WTC11 (cell line): ENCODE results near the gene HIVEP2. TPM values are rescaled to one million over a fixed set of nuclear protein-coding genes. Genes with fewer than 3 reads are reported as not detected.

Experiments
- ATAC-seq: fragments of 200-7000 bp; cut with Tn5 transposase; 2 replicates; pipeline ENCODE4 v1.10.0; 2021; ENCODE audit warnings: mild to moderate bottlenecking, moderate library complexity
- CTCF ChIA-PET: fragments of 300-600 bp; sonication (Branson Sonifier 250); formaldehyde crosslinking; loops from one replicate; lab custom pipeline; 2021; ENCODE audit warnings: antibody characterized with exemption; lab: Charles Lee
- POLR2A ChIA-PET: fragments of 350-600 bp; sonication (Branson Sonifier 250); formaldehyde crosslinking; loops from one replicate; lab custom pipeline; 2021; ENCODE audit warnings: antibody characterized with exemption; lab: Charles Lee
- DNase-seq: peaks from one replicate; pipeline ENCODE4 v3.0.0; 2021; ENCODE audit warnings: low spot score
- H3K27ac Mint-ChIP-seq: 2 replicates; pipeline ENCODE4 v1.8.0; 2021; ENCODE audit warnings: mixed read lengths
- H3K27me3 Mint-ChIP-seq: 2 replicates; pipeline ENCODE4 v1.8.0; 2021; ENCODE audit warnings: low read depth, mild to moderate bottlenecking, moderate library complexity, mixed read lengths
- H3K36me3 Mint-ChIP-seq: 2 replicates; pipeline ENCODE4 v1.8.0; 2021; ENCODE audit warnings: mixed read lengths
- H3K4me1 Mint-ChIP-seq: 2 replicates; pipeline ENCODE4 v1.8.0; 2022; ENCODE audit warnings: mixed read lengths
- H3K4me3 Mint-ChIP-seq: 2 replicates; pipeline ENCODE4 v1.8.0; 2021; ENCODE audit warnings: mild to moderate bottlenecking, moderate library complexity, mixed read lengths
- H3K9me3 Mint-ChIP-seq: 2 replicates; pipeline ENCODE4 v1.8.0; 2021; ENCODE audit warnings: mixed read lengths
- CREB1 ChIP-seq: sonication (generic); formaldehyde crosslinking; IDR thresholded peaks from 2 replicates; pipeline ENCODE4 v1.8.0; 2023; ENCODE audit warnings: mild to moderate bottlenecking, missing genetic modification reagents
- ESRRA ChIP-seq: sonication (generic); formaldehyde crosslinking; IDR thresholded peaks from 2 replicates; pipeline ENCODE4 v1.8.1; 2022; ENCODE audit warnings: mild to moderate bottlenecking, missing genetic modification reagents, borderline replicate concordance
- JUN ChIP-seq: sonication (generic); formaldehyde crosslinking; IDR thresholded peaks from 2 replicates; pipeline ENCODE4 v1.8.0; 2023; ENCODE audit warnings: mild to moderate bottlenecking, missing genetic modification reagents
- KAT7 ChIP-seq: sonication (generic); formaldehyde crosslinking; IDR thresholded peaks from 2 replicates; pipeline ENCODE4 v1.8.1; 2023; ENCODE audit warnings: missing genetic modification reagents, mild to moderate bottlenecking, borderline replicate concordance
- MXD4 ChIP-seq: fragments of 250-450 bp; sonication (Bioruptor Pico); IDR thresholded peaks from 2 replicates; pipeline ENCODE4 v1.8.0; 2021; ENCODE audit warnings: mild to moderate bottlenecking, moderate library complexity, borderline replicate concordance
- NFATC4 ChIP-seq: fragments of 250-450 bp; sonication (Bioruptor Pico); IDR thresholded peaks from 2 replicates; pipeline ENCODE4 v1.9.0; 2021; ENCODE audit warnings: mild to moderate bottlenecking
- NFE2L1 ChIP-seq: sonication (generic); formaldehyde crosslinking; IDR thresholded peaks from 2 replicates; pipeline ENCODE4 v1.8.1; 2023; ENCODE audit warnings: missing genetic modification reagents
- NFYB ChIP-seq: sonication (generic); formaldehyde crosslinking; conservative IDR thresholded peaks from 2 replicates; pipeline ENCODE4 v1.8.0; 2022; ENCODE audit warnings: low read depth, missing genetic modification reagents
- NR1H2 ChIP-seq: sonication (generic); formaldehyde crosslinking; IDR thresholded peaks from 2 replicates; pipeline ENCODE4 v1.9.0; 2021; ENCODE audit warnings: mild to moderate bottlenecking, moderate library complexity, missing genetic modification reagents
- NR2C2 ChIP-seq: sonication (generic); formaldehyde crosslinking; IDR thresholded peaks from 2 replicates; pipeline ENCODE4 v1.8.0; 2022; ENCODE audit warnings: mild to moderate bottlenecking, missing genetic modification reagents
- TCF7 ChIP-seq: sonication (generic); formaldehyde crosslinking; IDR thresholded peaks from 2 replicates; pipeline ENCODE4 v1.8.0; 2022; ENCODE audit warnings: mild to moderate bottlenecking, low read depth, missing genetic modification reagents, moderate library complexity
- TEAD1 ChIP-seq: sonication (generic); formaldehyde crosslinking; IDR thresholded peaks from 2 replicates; pipeline ENCODE4 v1.8.0; 2022; ENCODE audit warnings: mild to moderate bottlenecking, missing genetic modification reagents
- TP53 ChIP-seq: sonication (generic); formaldehyde crosslinking; IDR thresholded peaks from 2 replicates; pipeline ENCODE4 v1.8.1; 2023; ENCODE audit warnings: mild to moderate bottlenecking, missing genetic modification reagents
- ZBTB21 ChIP-seq: sonication (generic); formaldehyde crosslinking; IDR thresholded peaks from 2 replicates; pipeline ENCODE4 v1.8.1; 2023; ENCODE audit warnings: mild to moderate bottlenecking, missing genetic modification reagents, borderline replicate concordance
- ZNF121 ChIP-seq: sonication (generic); formaldehyde crosslinking; IDR thresholded peaks from 2 replicates; pipeline ENCODE4 v1.8.0; 2023; ENCODE audit warnings: missing genetic modification reagents
- ZNF671 ChIP-seq: fragments of 250-450 bp; sonication (Bioruptor Pico); IDR thresholded peaks from 2 replicates; pipeline ENCODE4 v1.8.0; 2021; ENCODE audit warnings: mild to moderate bottlenecking
- total RNA-seq: library from RNA; stranded (reverse); gene quantifications from 3 replicates; pipeline ENCODE4 v1.2.3, GENCODE V29; 2021
- TF ChIP-seq, protein P1 (sequence below): sonication (generic); formaldehyde crosslinking; IDR thresholded peaks from 2 replicates; pipeline ENCODE4 v1.8.0; 2022; ENCODE audit warnings: missing genetic modification reagents
- TF ChIP-seq, protein P2 (sequence below): sonication (generic); formaldehyde crosslinking; IDR thresholded peaks from 2 replicates; pipeline ENCODE4 v1.8.0; 2023; ENCODE audit warnings: missing genetic modification reagents
- TF ChIP-seq, protein P3 (sequence below): fragments of 250-450 bp; sonication (Bioruptor Pico); conservative IDR thresholded peaks from 2 replicates; pipeline ENCODE4 v1.9.0; 2021; ENCODE audit warnings: mild to moderate bottlenecking
- TF ChIP-seq, protein P4 (sequence below): sonication (generic); formaldehyde crosslinking; IDR thresholded peaks from 2 replicates; pipeline ENCODE4 v1.8.1; 2022; ENCODE audit warnings: mild to moderate bottlenecking, moderate library complexity, missing genetic modification reagents
- TF ChIP-seq, protein P5 (sequence below): fragments of 250-450 bp; sonication (Bioruptor Pico); IDR thresholded peaks from 2 replicates; pipeline ENCODE4 v1.9.0; 2021; ENCODE audit warnings: mild to moderate bottlenecking
- TF ChIP-seq, protein P6 (sequence below): sonication (generic); formaldehyde crosslinking; IDR thresholded peaks from 2 replicates; pipeline ENCODE4 v1.8.1; 2022; ENCODE audit warnings: low read depth, mild to moderate bottlenecking, moderate library complexity, missing genetic modification reagents, borderline replicate concordance

Gene HIVEP2
- total RNA-seq, 1 experiment from 2014 or later = 11.5 TPM

DNA sequence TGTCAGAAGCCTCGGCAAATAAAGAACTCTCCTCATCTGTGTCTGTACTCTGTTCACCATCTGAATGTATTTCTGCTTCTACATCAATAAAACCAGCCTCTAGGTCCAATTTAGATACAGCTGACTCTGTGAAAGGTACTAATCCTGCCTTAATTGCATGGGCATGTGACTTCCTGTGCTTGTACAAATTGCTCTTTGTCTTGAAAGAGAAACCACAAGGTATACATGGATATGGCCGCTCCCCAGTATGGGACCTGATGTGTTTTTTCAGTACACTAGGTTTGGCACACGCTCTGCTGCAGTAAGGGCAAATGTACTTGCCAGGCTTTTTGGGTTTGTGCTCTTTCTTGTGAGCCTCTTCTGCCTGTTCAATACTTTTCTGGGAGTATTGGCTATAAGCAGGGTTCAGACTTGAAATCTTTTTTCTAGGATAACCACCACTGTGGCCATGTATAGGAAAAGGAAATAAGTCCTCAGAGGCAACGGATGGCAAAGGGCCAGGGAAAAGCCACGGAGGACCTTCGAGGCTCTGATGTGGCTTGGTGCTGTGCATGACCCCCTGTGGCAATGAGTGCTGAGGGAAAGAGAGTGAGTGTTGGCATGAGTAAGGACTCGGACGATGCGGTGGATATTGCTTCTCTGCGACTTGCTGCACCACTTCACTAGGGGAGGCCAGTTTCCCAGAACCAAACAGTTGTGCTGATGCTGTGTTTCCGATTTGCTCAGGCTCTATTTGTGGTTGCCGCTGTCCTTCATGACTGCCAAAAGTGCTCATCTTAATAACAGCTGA is 170.9 kb downstream of the HIVEP2 start:
- ATAC-seq (no peak), DNase-seq (no peak)
- Mint-ChIP-seq H3K27ac (no peak overlapping the region; the same call in 1 of the 2 replicates), H3K4me1 (no peaks in the 10 kb centered on the region), H3K36me3 (peaks cover 41% of the 10 kb centered on the region), H3K27me3 (no peaks in the 10 kb centered on the region), H3K9me3 (no peaks in the 10 kb centered on the region), H3K4me3 (no peak overlapping the region)
- ChIA-PET CTCF (no interaction called here), POLR2A (interaction anchor here (0.7 kb wide), 1 partner anchor 13 kb away, joined by 4 read pairs; no protein-coding TSS in a partner anchor)
- TF ChIP-seq, protein P1, sequence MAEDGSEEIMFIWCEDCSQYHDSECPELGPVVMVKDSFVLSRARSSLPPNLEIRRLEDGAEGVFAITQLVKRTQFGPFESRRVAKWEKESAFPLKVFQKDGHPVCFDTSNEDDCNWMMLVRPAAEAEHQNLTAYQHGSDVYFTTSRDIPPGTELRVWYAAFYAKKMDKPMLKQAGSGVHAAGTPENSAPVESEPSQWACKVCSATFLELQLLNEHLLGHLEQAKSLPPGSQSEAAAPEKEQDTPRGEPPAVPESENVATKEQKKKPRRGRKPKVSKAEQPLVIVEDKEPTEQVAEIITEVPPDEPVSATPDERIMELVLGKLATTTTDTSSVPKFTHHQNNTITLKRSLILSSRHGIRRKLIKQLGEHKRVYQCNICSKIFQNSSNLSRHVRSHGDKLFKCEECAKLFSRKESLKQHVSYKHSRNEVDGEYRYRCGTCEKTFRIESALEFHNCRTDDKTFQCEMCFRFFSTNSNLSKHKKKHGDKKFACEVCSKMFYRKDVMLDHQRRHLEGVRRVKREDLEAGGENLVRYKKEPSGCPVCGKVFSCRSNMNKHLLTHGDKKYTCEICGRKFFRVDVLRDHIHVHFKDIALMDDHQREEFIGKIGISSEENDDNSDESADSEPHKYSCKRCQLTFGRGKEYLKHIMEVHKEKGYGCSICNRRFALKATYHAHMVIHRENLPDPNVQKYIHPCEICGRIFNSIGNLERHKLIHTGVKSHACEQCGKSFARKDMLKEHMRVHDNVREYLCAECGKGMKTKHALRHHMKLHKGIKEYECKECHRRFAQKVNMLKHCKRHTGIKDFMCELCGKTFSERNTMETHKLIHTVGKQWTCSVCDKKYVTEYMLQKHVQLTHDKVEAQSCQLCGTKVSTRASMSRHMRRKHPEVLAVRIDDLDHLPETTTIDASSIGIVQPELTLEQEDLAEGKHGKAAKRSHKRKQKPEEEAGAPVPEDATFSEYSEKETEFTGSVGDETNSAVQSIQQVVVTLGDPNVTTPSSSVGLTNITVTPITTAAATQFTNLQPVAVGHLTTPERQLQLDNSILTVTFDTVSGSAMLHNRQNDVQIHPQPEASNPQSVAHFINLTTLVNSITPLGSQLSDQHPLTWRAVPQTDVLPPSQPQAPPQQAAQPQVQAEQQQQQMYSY (CRISPR knock-in tag) = no peak
- TF ChIP-seq NFATC4 (no peak), ZNF121 (no peak), TEAD1 (CRISPR knock-in tag) (no peak), MXD4 (no peak), ZBTB21 (no peak), CREB1 (CRISPR knock-in tag) (no peak), TCF7 (CRISPR knock-in tag) (no peak), NR2C2 (CRISPR knock-in tag) (no peak), NFYB (no peak), NFE2L1 (CRISPR knock-in tag) (no peak), ZNF671 (CRISPR knock-in tag) (no peak), KAT7 (CRISPR knock-in tag) (no peak), ESRRA (CRISPR knock-in tag) (no peak)
- TF ChIP-seq, protein P2, sequence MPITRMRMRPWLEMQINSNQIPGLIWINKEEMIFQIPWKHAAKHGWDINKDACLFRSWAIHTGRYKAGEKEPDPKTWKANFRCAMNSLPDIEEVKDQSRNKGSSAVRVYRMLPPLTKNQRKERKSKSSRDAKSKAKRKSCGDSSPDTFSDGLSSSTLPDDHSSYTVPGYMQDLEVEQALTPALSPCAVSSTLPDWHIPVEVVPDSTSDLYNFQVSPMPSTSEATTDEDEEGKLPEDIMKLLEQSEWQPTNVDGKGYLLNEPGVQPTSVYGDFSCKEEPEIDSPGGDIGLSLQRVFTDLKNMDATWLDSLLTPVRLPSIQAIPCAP (CRISPR knock-in tag) = no peak
- TF ChIP-seq, protein P3, sequence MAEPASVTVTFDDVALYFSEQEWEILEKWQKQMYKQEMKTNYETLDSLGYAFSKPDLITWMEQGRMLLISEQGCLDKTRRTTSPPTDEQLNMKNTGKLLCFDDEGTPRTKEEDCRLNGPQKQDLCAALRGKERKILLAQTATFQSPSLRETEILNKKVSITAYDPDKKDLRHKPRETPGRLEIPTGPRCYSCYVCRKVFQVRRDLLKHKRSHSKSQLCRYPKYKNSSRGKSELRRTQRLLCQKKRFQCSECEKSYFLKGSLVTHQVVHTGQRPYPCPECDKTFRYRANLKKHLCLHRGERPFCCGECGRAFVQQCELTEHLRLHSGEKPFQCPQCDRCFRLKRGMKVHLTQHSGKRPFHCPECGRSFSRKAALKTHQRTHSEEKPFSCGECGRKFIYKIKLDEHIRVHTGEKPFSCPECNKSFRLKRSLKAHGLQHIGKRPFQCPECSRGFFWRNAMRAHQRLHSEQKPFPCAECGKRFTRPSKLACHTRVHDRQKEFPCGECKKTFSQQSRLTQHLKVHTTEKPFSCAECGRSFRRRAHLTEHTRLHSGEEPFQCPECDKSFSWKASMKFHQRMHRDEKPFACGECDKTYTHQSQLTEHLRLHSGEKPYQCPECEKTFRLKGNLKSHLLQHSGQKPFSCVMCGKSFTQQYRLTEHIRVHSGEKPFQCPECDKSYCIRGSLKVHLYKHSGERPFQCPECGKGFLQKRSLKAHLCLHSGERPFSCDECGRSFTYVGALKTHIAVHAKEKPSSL (CRISPR knock-in tag) = no peak
- TF ChIP-seq, protein P4, sequence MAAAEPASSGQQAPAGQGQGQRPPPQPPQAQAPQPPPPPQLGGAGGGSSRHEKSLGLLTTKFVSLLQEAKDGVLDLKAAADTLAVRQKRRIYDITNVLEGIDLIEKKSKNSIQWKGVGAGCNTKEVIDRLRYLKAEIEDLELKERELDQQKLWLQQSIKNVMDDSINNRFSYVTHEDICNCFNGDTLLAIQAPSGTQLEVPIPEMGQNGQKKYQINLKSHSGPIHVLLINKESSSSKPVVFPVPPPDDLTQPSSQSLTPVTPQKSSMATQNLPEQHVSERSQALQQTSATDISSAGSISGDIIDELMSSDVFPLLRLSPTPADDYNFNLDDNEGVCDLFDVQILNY = no peak

DNA sequence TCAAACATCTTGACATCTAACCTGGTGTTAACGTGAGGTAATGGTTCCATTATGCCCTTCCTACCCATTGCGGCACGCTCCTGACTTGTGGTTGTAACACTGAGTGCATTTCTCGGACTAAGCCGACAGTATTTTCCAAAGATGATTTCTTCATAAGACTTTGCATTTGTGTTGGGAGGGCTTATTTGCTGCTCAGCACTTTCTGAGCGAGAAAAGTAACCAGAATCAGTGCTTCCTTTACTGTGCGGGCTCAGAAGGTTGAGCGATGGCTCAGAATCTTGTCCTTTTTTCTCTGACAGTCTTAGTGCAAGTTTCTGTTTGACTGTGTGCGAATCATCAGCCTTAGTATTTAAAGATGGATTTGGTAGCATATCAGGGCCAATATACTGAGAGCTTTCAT is 171.7 kb downstream of the HIVEP2 start:
- CTCF ChIA-PET = no interaction called here
- Mint-ChIP-seq H3K36me3 (peaks cover 41% of the 10 kb centered on the region), H3K4me3 (no peak overlapping the region), H3K4me1 (no peaks in the 10 kb centered on the region), H3K9me3 (no peaks in the 10 kb centered on the region), H3K27ac (no peak overlapping the region; the same call in 1 of the 2 replicates), H3K27me3 (no peaks in the 10 kb centered on the region)
- ATAC-seq (no peak), DNase-seq (no peak)
- no peak for TF ChIP-seq KAT7 (CRISPR knock-in tag)
- no peak for TF ChIP-seq NR1H2 (CRISPR knock-in tag)
- TF ChIP-seq NFE2L1 (CRISPR knock-in tag) = no peak
- TF ChIP-seq, protein P5, sequence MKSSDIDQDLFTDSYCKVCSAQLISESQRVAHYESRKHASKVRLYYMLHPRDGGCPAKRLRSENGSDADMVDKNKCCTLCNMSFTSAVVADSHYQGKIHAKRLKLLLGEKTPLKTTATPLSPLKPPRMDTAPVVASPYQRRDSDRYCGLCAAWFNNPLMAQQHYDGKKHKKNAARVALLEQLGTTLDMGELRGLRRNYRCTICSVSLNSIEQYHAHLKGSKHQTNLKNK (CRISPR knock-in tag) = no peak
- no peak for TF ChIP-seq NR2C2 (CRISPR knock-in tag)
- TF ChIP-seq, protein P6, sequence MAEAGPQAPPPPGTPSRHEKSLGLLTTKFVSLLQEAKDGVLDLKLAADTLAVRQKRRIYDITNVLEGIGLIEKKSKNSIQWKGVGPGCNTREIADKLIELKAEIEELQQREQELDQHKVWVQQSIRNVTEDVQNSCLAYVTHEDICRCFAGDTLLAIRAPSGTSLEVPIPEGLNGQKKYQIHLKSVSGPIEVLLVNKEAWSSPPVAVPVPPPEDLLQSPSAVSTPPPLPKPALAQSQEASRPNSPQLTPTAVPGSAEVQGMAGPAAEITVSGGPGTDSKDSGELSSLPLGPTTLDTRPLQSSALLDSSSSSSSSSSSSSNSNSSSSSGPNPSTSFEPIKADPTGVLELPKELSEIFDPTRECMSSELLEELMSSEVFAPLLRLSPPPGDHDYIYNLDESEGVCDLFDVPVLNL = no peak
- TF ChIP-seq TP53 = no peak
- no peak for TF ChIP-seq JUN (CRISPR knock-in tag)
- POLR2A ChIA-PET = no interaction called here
